ENCODE data around the gene C11orf65. TPM values are rescaled to one million over a fixed set of nuclear protein-coding genes. Genes with fewer than 3 reads are reported as not detected.

The C11orf65 gene
- total RNA-seq, 2 donors from 2014 or later, result 0.50 to 0.64 TPM

- intact Hi-C loops (cut with DNase I), result no loop called here
- TF ChIP-seq CTCF (IDR thresholded peaks at IDR 0.05), result no peak
- DNase-seq, result no peak
- Histone ChIP-seq H3K27ac (no peak overlapping the region), H3K27me3 (no peaks in the 10 kb centered on the region), H3K4me1 (no peaks in the 10 kb centered on the region), H3K4me3 (no peak overlapping the region), H3K9ac (ENCODE audit: low read depth in 2 of 2, low read length in 2 of 2) (no peak overlapping the region), H3K36me3 (peaks cover 4% of the 10 kb centered on the region), H3K9me3 (no peaks in the 10 kb centered on the region)
Measured at GRCh38 chr11:108486828-108487227, 19.5 kb upstream of the C11orf65 start.

- H3K27ac ChIP-seq, result no peak overlapping the region
- H3K9me3 ChIP-seq, result no peaks in the 10 kb centered on the region
- H3K9ac ChIP-seq (ENCODE audit: low read depth in 2 of 2, low read length in 2 of 2), result no peak overlapping the region
- DNase-seq, result no peak
- no peaks in the 10 kb centered on the region for H3K27me3 ChIP-seq
- intact Hi-C loops (cut with DNase I), result no loop called here
- H3K4me3 ChIP-seq, result no peak overlapping the region
- H3K36me3 ChIP-seq, result peaks cover 4% of the 10 kb centered on the region
- no peaks in the 10 kb centered on the region for H3K4me1 ChIP-seq
- TF ChIP-seq CTCF (IDR thresholded peaks at IDR 0.05), result no peak
Measured at GRCh38 chr11:108486331-108486730, 19.0 kb upstream of the C11orf65 start.

GRCh38 chr11:108483163-108483562 is 15.8 kb upstream of the C11orf65 start:
- Histone ChIP-seq H3K4me1 (no peaks in the 10 kb centered on the region), H3K9me3 (no peaks in the 10 kb centered on the region), H3K27me3 (no peaks in the 10 kb centered on the region), H3K9ac (ENCODE audit: low read depth in 2 of 2, low read length in 2 of 2) (no peak overlapping the region), H3K4me3 (no peak overlapping the region), H3K27ac (no peak overlapping the region), H3K36me3 (no peaks in the 10 kb centered on the region)
- DNase-seq, result no peak
- no peak for TF ChIP-seq CTCF (IDR thresholded peaks at IDR 0.05)
- intact Hi-C loops (cut with DNase I), result no loop called here

- no peak for TF ChIP-seq CTCF (IDR thresholded peaks at IDR 0.05)
- no peaks in the 10 kb centered on the region for H3K9me3 ChIP-seq
- H3K4me1 ChIP-seq, result no peaks in the 10 kb centered on the region
- no peak overlapping the region for H3K9ac ChIP-seq (ENCODE audit: low read depth in 2 of 2, low read length in 2 of 2)
- no peak overlapping the region for H3K27ac ChIP-seq
- intact Hi-C loops (cut with DNase I), result loop anchor here (10.0 kb wide), 1 partner anchor 170 kb away; no protein-coding TSS in a partner anchor
- DNase-seq, result no peak
- no peaks in the 10 kb centered on the region for H3K36me3 ChIP-seq
- no peak overlapping the region for H3K4me3 ChIP-seq
- no peaks in the 10 kb centered on the region for H3K27me3 ChIP-seq
Measured at GRCh38 chr11:108474664-108475463, 7.5 kb upstream of the C11orf65 start.

GRCh38 chr11:108472681-108473080 is 5.4 kb upstream of the C11orf65 start:
- no peaks in the 10 kb centered on the region for H3K4me1 ChIP-seq
- H3K4me3 ChIP-seq, result no peak overlapping the region
- no peak for DNase-seq
- intact Hi-C loops (cut with DNase I), result loop anchor here (10.0 kb wide), 1 partner anchor 168 kb away; no protein-coding TSS in a partner anchor
- H3K9ac ChIP-seq (ENCODE audit: low read depth in 2 of 2, low read length in 2 of 2), result no peak overlapping the region
- H3K9me3 ChIP-seq, result no peaks in the 10 kb centered on the region
- no peaks in the 10 kb centered on the region for H3K27me3 ChIP-seq
- no peak overlapping the region for H3K27ac ChIP-seq
- no peaks in the 10 kb centered on the region for H3K36me3 ChIP-seq
- no peak for TF ChIP-seq CTCF (IDR thresholded peaks at IDR 0.05)
